Activated naive CD8-positive, alpha-beta T cell treated with anti-CD3 and anti-CD28 coated beads for 36 hours (primary cell): ENCODE data around the gene PRAMEF33. TPM values are rescaled to one million over a fixed set of nuclear protein-coding genes. Genes with fewer than 3 reads are reported as not detected.
"Not testable (repeated sequence)": the region's sequence is repeated elsewhere in the genome, so short reads cannot be mapped to it uniquely, and the experiment has no call there.

Experiments used
- DNase-seq: peaks from one replicate; pipeline ENCODE4 v3.0.0; 2021
- H3K27ac Mint-ChIP-seq: one replicate; pipeline ENCODE4 v1.8.0; 2022; ENCODE audit warnings: mild to moderate bottlenecking, moderate library complexity, mixed read lengths
- H3K27me3 Mint-ChIP-seq: one replicate; pipeline ENCODE4 v1.8.0; 2022; ENCODE audit warnings: mild to moderate bottlenecking, mixed read lengths
- H3K36me3 Mint-ChIP-seq: one replicate; pipeline ENCODE4 v1.8.0; 2021; ENCODE audit warnings: mild to moderate bottlenecking, mixed read lengths
- H3K4me1 Mint-ChIP-seq: one replicate; pipeline ENCODE4 v1.8.0; 2021; ENCODE audit warnings: mixed read lengths
- H3K4me3 Mint-ChIP-seq: one replicate; pipeline ENCODE4 v1.8.0; 2022; ENCODE audit warnings: mild to moderate bottlenecking, moderate library complexity, mixed read lengths
- H3K9me3 Mint-ChIP-seq: one replicate; pipeline ENCODE4 v1.8.0; 2022; ENCODE audit warnings: mixed read lengths
- total RNA-seq, 2 experiments: library from RNA; stranded (reverse); gene quantifications; one replicate each; pipeline ENCODE4 v1.2.3, GENCODE V29; 2021

PRAMEF33 gene
- total RNA-seq, 2 experiments from 2014 or later = not detected

DNA sequence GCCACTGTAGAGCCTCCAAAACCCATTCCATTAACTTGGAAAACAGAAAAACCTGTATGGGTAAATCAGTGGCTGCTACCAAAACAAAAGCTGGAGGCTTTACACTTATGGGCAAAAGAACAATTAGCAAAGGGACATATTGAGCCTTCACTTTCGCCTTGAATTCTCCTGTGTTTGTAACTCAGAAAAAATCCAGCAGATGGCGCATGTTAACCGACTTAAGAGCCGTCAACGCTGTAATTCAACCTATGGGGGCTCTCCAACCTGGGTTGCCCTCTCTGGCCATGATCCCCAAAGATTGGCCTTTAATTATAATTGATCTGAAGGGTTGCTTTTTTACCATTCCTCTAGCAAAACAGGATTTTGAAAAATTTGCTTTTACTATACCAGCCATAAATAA is 53.4 kb downstream of the PRAMEF33 start:
- not testable (repeated sequence) for H3K27ac Mint-ChIP-seq, H3K36me3 Mint-ChIP-seq, DNase-seq, H3K4me3 Mint-ChIP-seq, H3K27me3 Mint-ChIP-seq, H3K4me1 Mint-ChIP-seq, H3K9me3 Mint-ChIP-seq

Other genes starting within 250 kb of the PRAMEF33 start
- gene PRAMEF27, start 247.0 kb upstream of the PRAMEF33 start, total RNA-seq = not detected
- gene HNRNPCL3, start 242.8 kb upstream of the PRAMEF33 start, total RNA-seq = not detected
- gene PRAMEF25, start 232.8 kb upstream of the PRAMEF33 start, total RNA-seq = not detected
- gene HNRNPCL2, start 186.7 kb upstream of the PRAMEF33 start, total RNA-seq = not detected
- not detected for gene PRAMEF26, start 147.5 kb upstream of the PRAMEF33 start, total RNA-seq
- gene HNRNPCL4, start 137.9 kb upstream of the PRAMEF33 start, total RNA-seq = not detected
- not detected for gene PRAMEF9, start 131.7 kb upstream of the PRAMEF33 start, total RNA-seq
- gene PRAMEF13, start 102.1 kb upstream of the PRAMEF33 start, total RNA-seq = not detected
- not detected for gene PRAMEF18, start 77.4 kb upstream of the PRAMEF33 start, total RNA-seq
- not detected for gene PRAMEF5, start 49.3 kb upstream of the PRAMEF33 start, total RNA-seq
- gene PRAMEF8, start 18.4 kb upstream of the PRAMEF33 start, total RNA-seq = not detected
- gene PRAMEF15, start 12.0 kb downstream of the PRAMEF33 start, total RNA-seq = not detected
- gene PRAMEF14, start 43.6 kb downstream of the PRAMEF33 start, total RNA-seq = not detected
- not detected for gene PRAMEF19, start 68.4 kb downstream of the PRAMEF33 start, total RNA-seq
- gene PRAMEF17, start 86.1 kb downstream of the PRAMEF33 start, total RNA-seq = not detected
- gene PRAMEF20, start 106.9 kb downstream of the PRAMEF33 start, total RNA-seq = not detected
- gene LRRC38, start 210.5 kb downstream of the PRAMEF33 start, total RNA-seq = not detected